ENCODE results near the gene EHD4.

The EHD4 gene

GRCh38 chr15:41972253-41973242 lies at the start of gene EHD4:
Gene EHD4 (minus strand): TSS chr15:41972557. CDS start chr15:41972494, 63 bp downstream.
- DNase-seq (ENCODE audit: low read depth), result peak; percentile 99

- no peak for DNase-seq (ENCODE audit: low read depth)
Observed at GRCh38 chr15:42021593-42021992, 49.2 kb upstream of the EHD4 start.

- no peak for DNase-seq (ENCODE audit: low read depth)
Observed at GRCh38 chr15:42020713-42021273, 48.4 kb upstream of the EHD4 start, which contains the start of gene PLA2G4E. Gene PLA2G4E (minus strand): TSS chr15:42021042. CDS start chr15:42021030, 12 bp downstream.

GRCh38 chr15:42018306-42019224 lies 46.2 kb upstream of the EHD4 start:
- no peak for DNase-seq (ENCODE audit: low read depth)

GRCh38 chr15:42016971-42017370 lies 44.6 kb upstream of the EHD4 start:
- DNase-seq (ENCODE audit: low read depth), result no peak

GRCh38 chr15:42014406-42014805 lies 42.0 kb upstream of the EHD4 start:
- DNase-seq (ENCODE audit: low read depth), result no peak

- no peak for DNase-seq (ENCODE audit: low read depth)
Observed at GRCh38 chr15:42012928-42013482, 40.6 kb upstream of the EHD4 start.

GRCh38 chr15:42012241-42012640 lies 39.9 kb upstream of the EHD4 start:
- DNase-seq (ENCODE audit: low read depth), result no peak

- DNase-seq (ENCODE audit: low read depth), result no peak
Observed at GRCh38 chr15:42011074-42011473, 38.7 kb upstream of the EHD4 start.

GRCh38 chr15:42010434-42010833 lies 38.1 kb upstream of the EHD4 start:
- no peak for DNase-seq (ENCODE audit: low read depth)

GRCh38 chr15:42009474-42009873 lies 37.1 kb upstream of the EHD4 start:
- DNase-seq (ENCODE audit: low read depth), result no peak

GRCh38 chr15:42009022-42009421 lies 36.7 kb upstream of the EHD4 start:
- no peak for DNase-seq (ENCODE audit: low read depth)

GRCh38 chr15:42007386-42007785 lies 35.0 kb upstream of the EHD4 start:
- no peak for DNase-seq (ENCODE audit: low read depth)

GRCh38 chr15:42002333-42002732 lies 30.0 kb upstream of the EHD4 start:
- no peak for DNase-seq (ENCODE audit: low read depth)

- no peak for DNase-seq (ENCODE audit: low read depth)
Observed at GRCh38 chr15:42001236-42001635, 28.9 kb upstream of the EHD4 start.

- no peak for DNase-seq (ENCODE audit: low read depth)
Observed at GRCh38 chr15:41999290-42000285, 27.2 kb upstream of the EHD4 start.

- no peak for DNase-seq (ENCODE audit: low read depth)
Observed at GRCh38 chr15:41997845-41998244, 25.5 kb upstream of the EHD4 start.

- DNase-seq (ENCODE audit: low read depth), result no peak
Observed at GRCh38 chr15:41996921-41997592, 24.7 kb upstream of the EHD4 start.

- no peak for DNase-seq (ENCODE audit: low read depth)
Observed at GRCh38 chr15:41996376-41996775, 24.0 kb upstream of the EHD4 start.

GRCh38 chr15:41995476-41995855 lies 23.1 kb upstream of the EHD4 start:
- DNase-seq (ENCODE audit: low read depth), result no peak

Data from HS-27A (cell line).